Measurements from ENCODE around the gene CDY2A.
"Not testable (repeated sequence)": the region's sequence is repeated elsewhere in the genome, so short reads cannot be mapped to it uniquely, and the experiment has no call there.

The CDY2A gene, protein sequence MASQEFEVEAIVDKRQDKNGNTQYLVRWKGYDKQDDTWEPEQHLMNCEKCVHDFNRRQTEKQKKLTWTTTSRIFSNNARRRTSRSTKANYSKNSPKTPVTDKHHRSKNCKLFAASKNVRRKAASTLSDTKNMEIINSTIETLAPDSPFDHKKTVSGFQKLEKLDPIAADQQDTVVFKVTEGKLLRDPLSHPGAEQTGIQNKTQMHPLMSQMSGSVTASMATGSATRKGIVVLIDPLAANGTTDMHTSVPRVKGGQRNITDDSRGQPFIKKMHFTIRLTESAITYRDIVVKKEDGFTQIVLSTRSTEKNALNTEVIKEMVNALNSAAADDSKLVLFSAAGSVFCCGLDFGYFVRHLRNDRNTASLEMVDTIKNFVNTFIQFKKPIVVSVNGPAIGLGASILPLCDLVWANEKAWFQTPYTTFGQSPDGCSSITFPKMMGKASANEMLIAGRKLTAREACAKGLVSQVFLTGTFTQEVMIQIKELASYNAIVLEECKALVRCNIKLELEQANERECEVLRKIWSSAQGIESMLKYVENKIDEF

DNA sequence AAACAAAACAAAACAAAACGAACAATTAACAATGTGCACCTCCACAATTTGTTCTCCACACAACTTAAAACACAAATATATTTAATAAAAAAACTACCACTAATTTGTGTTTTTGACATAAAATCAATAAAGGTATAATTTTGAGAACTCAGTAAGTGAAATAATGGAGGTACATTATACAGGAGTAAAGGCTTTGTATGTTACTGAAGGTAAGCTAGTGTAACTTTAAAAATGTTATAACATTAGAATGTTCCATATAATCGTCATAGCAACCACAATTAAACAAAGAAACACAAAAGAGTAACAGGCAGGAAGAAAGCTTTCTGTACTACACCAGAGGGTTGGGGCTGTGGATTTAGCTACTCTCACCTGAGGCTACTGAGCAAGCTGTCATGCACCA, at the start of gene CDY2A:
TSS of gene CDY2A (plus strand) at position 301 of the 400 bp plus-strand sequence. CDS start 328 bp downstream, outside the sequence.
- DNase-seq (ENCODE audit: low read depth, low spot score) = not testable (repeated sequence)

DNA sequence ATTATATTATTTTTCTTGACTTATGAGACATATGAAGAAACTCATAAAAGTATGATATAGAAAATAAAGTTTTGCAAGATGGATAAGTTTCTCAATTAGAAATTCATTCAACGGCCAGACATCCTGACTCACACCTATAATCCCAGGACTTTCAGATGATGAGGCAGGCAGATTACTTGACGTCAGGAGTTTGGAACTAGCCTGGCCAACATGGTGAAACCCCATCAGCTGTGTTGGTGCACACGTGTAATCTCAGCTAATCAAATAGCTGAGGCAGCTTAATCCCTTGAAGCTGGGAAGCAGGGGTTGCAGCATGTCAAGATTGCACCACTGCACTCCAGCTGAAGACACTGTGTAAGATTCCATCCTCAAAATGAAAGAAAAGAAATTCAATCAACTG, 28.0 kb upstream of the CDY2A start:
- not testable (repeated sequence) for DNase-seq (ENCODE audit: low read depth, low spot score)

DNA sequence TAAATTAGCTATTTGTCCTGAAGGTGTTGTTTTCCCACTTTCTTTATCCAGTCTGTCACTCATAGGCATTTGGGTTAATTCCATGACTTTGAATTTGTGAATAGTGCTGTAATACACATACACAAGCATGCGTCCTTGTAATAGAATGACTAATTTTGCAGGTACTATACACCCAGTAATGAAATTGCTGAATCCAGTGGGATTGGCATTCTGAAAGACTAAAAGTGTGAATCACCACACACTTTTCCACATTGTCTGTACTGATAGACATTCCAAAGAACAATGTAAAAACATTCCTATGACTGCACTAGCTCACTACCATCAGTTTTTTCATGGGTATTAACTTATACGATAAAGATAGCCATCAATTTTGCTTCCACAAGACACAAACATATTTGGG, 27.3 kb upstream of the CDY2A start:
- not testable (repeated sequence) for DNase-seq (ENCODE audit: low read depth, low spot score)

DNA sequence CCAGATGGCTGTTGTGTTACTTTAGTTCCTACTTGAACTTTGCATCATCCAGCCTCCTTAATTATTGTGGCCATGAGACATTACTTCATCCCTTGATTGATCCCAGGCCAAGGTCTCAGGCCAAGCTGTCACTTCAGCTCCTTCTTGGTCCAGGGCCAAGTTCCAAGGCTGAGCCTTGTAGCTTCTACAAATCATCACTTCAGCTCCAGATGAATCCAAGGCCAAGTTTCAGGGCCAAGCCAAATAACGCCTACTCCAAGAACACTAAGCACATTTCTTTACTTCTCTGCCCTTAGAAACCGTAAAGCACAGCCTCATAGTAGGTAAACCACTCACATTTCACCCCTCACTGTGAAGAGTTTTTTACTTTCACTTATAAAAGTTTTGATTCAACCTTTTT, 1.7 kb upstream of the CDY2A start:
- DNase-seq (ENCODE audit: low read depth, low spot score) = not testable (repeated sequence)

DNA sequence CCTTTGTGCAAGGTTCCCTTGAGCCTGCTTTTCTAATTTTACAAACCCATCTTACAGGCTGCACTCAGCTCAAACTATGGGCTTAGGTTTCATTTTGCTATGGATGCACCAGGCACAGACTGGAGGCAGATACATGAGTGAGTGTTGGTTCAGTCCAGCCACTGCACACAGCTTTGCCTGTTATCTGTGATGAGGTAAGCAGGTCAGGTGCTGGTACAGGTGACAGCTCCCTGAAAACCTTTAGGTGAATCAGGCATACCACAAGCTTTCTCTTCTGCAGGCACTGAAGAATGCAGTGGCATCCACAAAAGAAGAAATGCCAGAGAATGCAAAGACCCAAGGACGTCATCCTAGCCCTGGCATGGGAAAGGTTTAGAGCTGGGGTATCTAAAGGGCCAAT, 3.3 kb downstream of the CDY2A start:
- DNase-seq (ENCODE audit: low read depth, low spot score) = not testable (repeated sequence)

DNA sequence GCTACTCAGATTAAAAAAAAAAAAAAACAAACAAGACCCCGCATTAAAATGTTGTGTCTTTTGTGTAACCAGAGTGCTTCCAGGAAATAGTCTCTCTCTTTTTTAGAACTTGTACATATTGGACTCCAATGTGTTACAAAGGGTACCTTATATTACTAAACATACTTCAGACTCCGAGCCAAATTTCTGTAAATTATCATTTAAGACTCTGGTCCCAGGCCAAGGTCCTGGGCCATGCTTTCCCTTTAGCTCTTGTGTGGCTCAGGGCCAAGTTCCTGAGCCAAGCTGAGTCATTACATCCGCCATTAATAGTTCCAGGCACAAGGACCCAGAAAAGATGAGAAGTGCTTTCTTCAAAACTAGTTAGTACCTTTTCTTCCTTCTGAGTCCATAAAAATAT, 4.6 kb downstream of the CDY2A start:
- DNase-seq (ENCODE audit: low read depth, low spot score) = not testable (repeated sequence)

DNA sequence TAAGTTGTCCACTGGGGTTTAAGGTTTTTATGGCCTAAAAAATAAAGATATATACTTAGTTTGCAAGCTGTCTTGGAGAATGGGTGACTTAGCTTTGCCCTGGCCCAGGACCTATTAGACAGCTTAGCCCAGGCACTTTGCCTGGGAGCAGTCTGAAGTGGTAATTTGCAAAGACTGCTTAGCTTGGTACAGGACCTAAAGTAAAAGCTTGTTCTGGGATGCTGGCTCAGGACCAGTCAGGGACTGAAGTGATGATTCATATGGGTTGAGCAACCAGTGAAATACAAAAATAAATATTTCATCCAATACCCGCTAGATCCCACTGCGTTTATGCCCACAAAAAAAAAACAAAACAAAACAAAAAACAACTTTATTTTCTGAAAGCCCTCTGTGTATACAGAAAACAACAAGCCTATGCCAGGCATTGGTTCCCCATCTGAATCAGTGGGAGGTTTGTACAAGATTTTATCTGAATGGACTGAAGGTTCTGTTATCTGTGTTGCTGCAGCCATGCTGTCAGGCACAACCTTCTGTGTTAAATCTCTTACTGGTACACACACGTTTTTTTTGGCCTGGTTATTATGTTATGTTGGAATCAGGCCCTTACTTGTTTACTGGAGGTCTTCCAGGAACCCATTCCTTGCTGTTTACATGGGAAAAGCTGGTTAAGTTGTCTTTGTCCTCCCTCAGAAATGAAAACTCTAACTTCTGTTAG, 8.7 kb downstream of the CDY2A start:
- not testable (repeated sequence) for DNase-seq (ENCODE audit: low read depth, low spot score)

DNA sequence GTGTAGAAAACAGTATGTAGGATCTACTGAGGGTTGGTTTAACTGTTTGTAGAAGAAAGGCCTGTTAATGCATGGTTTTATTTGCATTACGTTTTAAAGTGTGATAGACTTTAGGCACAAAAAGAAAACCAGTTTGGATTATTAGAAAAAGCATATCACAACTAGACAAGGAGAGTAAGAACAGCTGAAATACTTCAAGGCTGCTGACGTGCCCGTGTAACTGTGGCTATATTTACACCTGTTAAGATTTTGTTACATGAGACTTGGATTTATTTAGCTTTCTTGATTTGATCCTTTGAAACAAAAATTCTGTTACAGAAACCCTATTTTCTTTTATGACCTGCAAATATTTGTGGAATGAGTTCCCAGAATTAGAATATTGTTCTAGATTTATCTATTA, 9.3 kb downstream of the CDY2A start:
- DNase-seq (ENCODE audit: low read depth, low spot score) = not testable (repeated sequence)

DNA sequence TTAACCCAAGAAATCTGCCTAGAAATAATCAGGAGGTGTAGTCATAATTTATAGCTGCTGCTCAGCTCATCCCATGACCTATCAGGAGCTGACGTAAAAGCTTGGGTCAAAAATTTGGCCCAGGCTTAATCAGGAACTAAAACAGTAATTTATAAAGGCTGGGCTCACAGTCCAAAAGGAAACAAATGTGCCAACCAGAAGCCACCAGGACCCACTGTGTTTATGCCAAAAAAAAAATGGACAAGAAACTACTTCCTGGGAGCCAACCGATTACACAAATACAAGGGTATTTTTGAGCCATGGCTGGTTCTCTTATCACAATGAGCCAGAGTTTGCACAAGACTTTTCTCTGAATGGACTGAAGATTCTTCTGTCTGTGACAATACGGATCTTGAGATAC, 19.4 kb downstream of the CDY2A start:
- DNase-seq (ENCODE audit: low read depth, low spot score) = not testable (repeated sequence)

DNA sequence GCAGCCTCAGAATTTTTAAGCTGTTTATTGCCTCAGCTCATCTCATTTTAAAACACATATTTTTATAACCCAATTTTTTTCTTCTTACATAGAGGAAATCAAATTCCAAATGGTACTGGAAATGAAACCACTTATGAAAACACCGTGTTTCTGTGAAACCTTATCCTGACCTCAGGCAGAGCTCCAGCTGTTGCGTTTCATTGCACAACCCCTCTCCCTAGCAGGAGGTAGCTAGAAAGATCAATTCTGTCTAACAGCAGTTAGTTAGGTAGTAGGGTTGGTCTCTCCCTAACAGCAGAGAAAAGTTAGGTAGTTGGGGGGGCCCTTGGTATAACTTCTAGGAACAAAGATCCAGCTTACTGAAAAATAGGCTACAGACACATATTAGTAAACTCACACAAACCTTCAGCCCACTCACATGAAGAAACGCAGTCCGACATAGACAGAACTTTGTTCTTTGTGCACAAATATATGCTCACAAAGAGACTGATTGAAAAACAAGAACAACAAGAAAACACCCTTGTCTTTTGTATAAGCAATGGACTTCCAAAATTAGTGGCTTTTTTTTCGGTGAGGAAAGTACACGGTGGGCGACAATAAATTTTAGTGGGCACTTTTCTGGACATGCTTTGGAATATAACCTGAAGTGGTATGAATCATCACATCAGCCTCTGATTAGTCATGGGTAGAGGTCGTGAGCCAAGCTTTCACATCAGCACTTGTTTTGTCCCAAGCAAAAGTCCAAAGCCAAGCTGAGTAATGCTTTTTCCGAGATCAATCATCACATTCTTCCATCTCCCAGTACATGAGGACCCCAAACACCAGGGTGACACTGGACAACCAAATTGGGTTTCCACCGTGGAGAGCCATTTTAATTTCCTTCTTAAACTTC, 22.8 kb downstream of the CDY2A start:
- DNase-seq (ENCODE audit: low read depth, low spot score) = not testable (repeated sequence)

DNA sequence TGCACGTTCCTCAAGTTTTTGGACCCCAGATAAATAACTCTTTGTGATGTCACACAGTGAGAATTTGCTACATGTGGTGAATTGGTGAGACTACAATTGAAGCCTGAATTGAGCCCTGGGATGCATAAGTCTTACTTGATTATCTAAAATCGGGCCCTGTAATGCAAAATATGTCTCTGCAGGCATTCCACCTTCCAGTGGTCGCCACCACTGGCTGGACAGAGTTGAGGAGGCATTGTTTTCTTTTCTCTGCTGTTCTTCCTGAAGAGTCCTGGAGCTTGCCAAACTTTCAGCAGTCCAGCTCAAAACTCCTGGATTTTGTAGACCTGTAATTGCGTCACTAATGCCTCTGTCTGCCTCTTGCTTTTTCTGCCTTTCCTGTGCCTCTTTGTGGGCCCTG, 23.5 kb downstream of the CDY2A start:
- not testable (repeated sequence) for DNase-seq (ENCODE audit: low read depth, low spot score)

DNA sequence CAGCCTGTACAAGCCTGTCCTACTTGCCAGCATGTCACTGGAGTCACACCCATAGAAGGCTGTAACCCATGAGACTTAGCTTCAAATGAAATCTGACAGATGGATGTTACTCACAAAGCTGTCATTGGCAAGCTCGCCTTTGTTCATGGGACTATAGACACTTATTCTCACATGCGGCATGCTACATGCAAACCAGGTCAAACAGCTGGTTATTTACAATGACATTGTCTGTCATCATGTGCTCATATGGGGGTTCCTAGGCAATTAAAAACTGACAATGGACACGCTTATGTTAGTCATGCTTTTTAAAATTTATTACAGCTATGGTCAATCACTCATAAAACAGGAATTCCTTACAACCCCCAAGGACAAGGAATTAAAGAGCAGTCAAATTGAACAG, 30.9 kb downstream of the CDY2A start:
- not testable (repeated sequence) for DNase-seq (ENCODE audit: low read depth, low spot score)

DNA sequence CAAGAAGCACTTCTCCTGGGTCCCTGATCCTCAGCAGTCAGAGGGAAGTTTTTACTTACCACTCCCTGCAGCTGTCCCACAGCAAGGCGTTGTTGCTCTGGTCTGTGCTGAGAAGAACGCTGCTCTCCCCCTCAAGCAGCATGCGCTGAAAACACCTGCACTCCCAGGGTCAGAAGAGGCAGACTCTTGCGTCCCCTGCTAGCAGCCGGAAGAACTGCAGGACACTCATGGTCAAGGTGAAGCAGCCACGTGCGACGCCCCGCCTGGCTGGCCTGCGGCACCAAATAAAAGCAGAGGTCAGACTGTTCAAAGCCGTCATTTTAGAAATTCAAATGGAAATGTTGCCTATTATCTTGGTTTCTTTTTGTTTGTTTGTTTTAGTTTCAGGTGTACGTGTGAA, 47.9 kb downstream of the CDY2A start:
- not testable (repeated sequence) for DNase-seq (ENCODE audit: low read depth, low spot score)
